GM23248 (cell line): ENCODE measurements around the gene FAM53A.

Experiments used
- EZH2 ChIP-seq: fragments of 200-600 bp; sonication (generic); IDR thresholded peaks from 2 replicates; pipeline ENCODE4 v1.6.1; 2018; ENCODE audit warnings: antibody characterized with exemption, mild to moderate bottlenecking; ENCODE audit not compliant: insufficient read depth, poor library complexity, severe bottlenecking
- EZH2phosphoT487 ChIP-seq: fragments of 200-600 bp; sonication (generic); IDR thresholded peaks from 2 replicates; pipeline ENCODE4 v1.6.1; 2018; ENCODE audit warnings: antibody characterized with exemption, moderate library complexity, mild to moderate bottlenecking, low read depth; ENCODE audit not compliant: insufficient read depth

DNA sequence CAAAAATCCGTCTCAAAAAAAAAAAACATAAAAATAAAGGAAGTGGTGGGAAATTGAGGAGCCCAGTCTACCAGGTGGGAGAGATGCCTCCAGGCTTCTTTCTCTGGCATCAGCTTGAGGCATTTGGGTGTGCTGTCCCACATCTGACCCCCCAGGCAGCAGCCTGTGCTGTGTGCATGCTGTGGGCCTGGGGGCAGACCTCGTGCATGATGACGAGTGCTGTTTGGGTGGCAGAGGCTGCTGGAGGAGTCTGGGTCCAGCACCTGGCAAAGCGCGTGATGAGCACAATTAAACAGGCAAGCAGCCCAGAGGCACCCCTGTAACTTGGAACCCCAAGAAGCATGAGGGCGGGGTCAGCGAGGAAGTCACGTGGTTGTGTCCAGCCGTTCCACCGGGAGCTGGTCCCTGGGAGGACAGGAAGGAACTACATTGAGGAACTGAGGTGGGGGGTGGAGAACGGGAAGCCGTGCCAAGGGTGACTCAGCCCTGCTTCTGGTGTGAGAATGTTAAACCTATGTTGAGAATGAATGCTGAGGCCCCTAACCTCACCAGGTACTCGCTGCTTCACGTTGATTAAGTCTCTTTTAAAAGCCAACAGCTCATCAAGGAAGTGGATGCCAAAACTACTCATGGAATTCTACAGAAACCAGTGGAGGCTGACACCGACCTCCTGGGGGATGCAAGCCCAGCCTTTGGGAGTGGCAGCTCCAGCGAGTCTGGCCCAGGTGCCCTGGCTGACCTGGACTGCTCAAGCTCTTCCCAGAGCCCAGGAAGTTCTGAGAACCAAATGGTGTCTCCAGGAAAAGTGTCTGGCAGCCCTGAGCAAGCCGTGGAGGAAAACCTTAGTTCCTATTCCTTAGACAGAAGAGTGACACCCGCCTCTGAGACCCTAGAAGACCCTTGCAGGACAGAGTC lies 43.3 kb upstream of the FAM53A start:
- no peak for TF ChIP-seq EZH2phosphoT487
- TF ChIP-seq EZH2: no peak
